ENCODE results near the gene P2RY2. TPM values are rescaled to one million over a fixed set of nuclear protein-coding genes. Genes with fewer than 3 reads are reported as not detected.

Gene P2RY2
- total RNA-seq, 2 experiments from 2014 or later, result not detected

GRCh38 chr11:73263640-73264039 lies 45.6 kb downstream of the P2RY2 start:
- TF ChIP-seq EZH2phosphoT487 (IDR thresholded peaks at IDR 0.05; ENCODE audit: borderline replicate concordance, low read depth, low read length), result no peak
- TF ChIP-seq CTCF (conservative IDR thresholded peaks at IDR 0.05; ENCODE audit: low read length), result no peak
- POLR2A ChIA-PET, result interaction anchor here (0.6 kb wide), 1 partner anchor 1418 kb away, joined by 5 read pairs; no protein-coding TSS in a partner anchor
- no TSS peak for BruUV-seq (replicated peaks)
- H3K27ac ChIP-seq (ENCODE audit: low read depth, low read length, poor library complexity, severe bottlenecking), result no peak overlapping the region
- no peak overlapping the region for H3K4me3 ChIP-seq (ENCODE audit: low read depth, low read length, poor library complexity, severe bottlenecking)
- H2AFZ ChIP-seq (ENCODE audit: low read length), result no peak overlapping the region
- H3K4me2 ChIP-seq (ENCODE audit: low read length), result no peak overlapping the region
- CTCF ChIA-PET (ENCODE audit: unreplicated experiment), result no interaction called here
- DNase-seq (ENCODE audit: low spot score), result no peak
- intact Hi-C loops (cut with micrococcal nuclease; ENCODE audit: unreplicated experiment), result no loop called here
- no peaks in the 10 kb centered on the region for H3K36me3 ChIP-seq (ENCODE audit: insufficient read depth, low read length)
- H3K9me2 ChIP-seq (ENCODE audit: insufficient read depth, low read length), result no peaks in the 10 kb centered on the region
- H4K20me1 ChIP-seq (ENCODE audit: insufficient read depth, low read length), result no peaks in the 10 kb centered on the region
- H3K9me3 ChIP-seq (ENCODE audit: low read length), result no peaks in the 10 kb centered on the region
- no peaks in the 10 kb centered on the region for H3K79me2 ChIP-seq (ENCODE audit: insufficient read depth, low read depth, low read length)
- no peaks in the 10 kb centered on the region for H3K4me1 ChIP-seq (ENCODE audit: insufficient read depth, low read length, poor library complexity, severe bottlenecking)

- Histone ChIP-seq H3K9me2 (ENCODE audit: insufficient read depth, low read length) (no peaks in the 10 kb centered on the region), H4K20me1 (ENCODE audit: insufficient read depth, low read length) (no peaks in the 10 kb centered on the region), H3K4me2 (ENCODE audit: low read length) (no peak overlapping the region), H3K36me3 (ENCODE audit: insufficient read depth, low read length) (no peaks in the 10 kb centered on the region), H3K4me3 (ENCODE audit: low read depth, low read length, poor library complexity, severe bottlenecking) (no peak overlapping the region), H3K27ac (ENCODE audit: low read depth, low read length, poor library complexity, severe bottlenecking) (no peak overlapping the region), H3K79me2 (ENCODE audit: insufficient read depth, low read depth, low read length) (no peaks in the 10 kb centered on the region), H3K4me1 (ENCODE audit: insufficient read depth, low read length, poor library complexity, severe bottlenecking) (peaks cover 9% of the 10 kb centered on the region), H2AFZ (ENCODE audit: low read length) (no peak overlapping the region), H3K9me3 (ENCODE audit: low read length) (no peaks in the 10 kb centered on the region)
- ChIA-PET POLR2A (no interaction called here), CTCF (ENCODE audit: unreplicated experiment) (no interaction called here)
- intact Hi-C loops (cut with micrococcal nuclease; ENCODE audit: unreplicated experiment), result no loop called here
- TF ChIP-seq CTCF (conservative IDR thresholded peaks at IDR 0.05; ENCODE audit: low read length) (no peak), EZH2phosphoT487 (IDR thresholded peaks at IDR 0.05; ENCODE audit: borderline replicate concordance, low read depth, low read length) (no peak)
- BruUV-seq (replicated peaks), result no TSS peak
- DNase-seq (ENCODE audit: low spot score), result no peak
These were observed 47.3 kb downstream of the P2RY2 start for GRCh38 chr11:73265278-73265810.

- no peaks in the 10 kb centered on the region for H3K79me2 ChIP-seq (ENCODE audit: insufficient read depth, low read depth, low read length)
- POLR2A ChIA-PET, result no interaction called here
- BruUV-seq (replicated peaks), result no TSS peak
These were observed 48.0 kb downstream of the P2RY2 start for GRCh38 chr11:73265853-73266645.

More at GRCh38 chr11:73265853-73266645, 48.0 kb downstream of the P2RY2 start:
- no peaks in the 10 kb centered on the region for H3K36me3 ChIP-seq (ENCODE audit: insufficient read depth, low read length)
- no peak for TF ChIP-seq EZH2phosphoT487 (IDR thresholded peaks at IDR 0.05; ENCODE audit: borderline replicate concordance, low read depth, low read length)
- TF ChIP-seq CTCF (conservative IDR thresholded peaks at IDR 0.05; ENCODE audit: low read length), result no peak
- H4K20me1 ChIP-seq (ENCODE audit: insufficient read depth, low read length), result no peaks in the 10 kb centered on the region
- intact Hi-C loops (cut with micrococcal nuclease; ENCODE audit: unreplicated experiment), result no loop called here
- no peak for DNase-seq (ENCODE audit: low spot score)
- H3K4me1 ChIP-seq (ENCODE audit: insufficient read depth, low read length, poor library complexity, severe bottlenecking), result peaks cover 15% of the 10 kb centered on the region
- CTCF ChIA-PET (ENCODE audit: unreplicated experiment), result interaction anchor here (0.5 to 0.6 kb wide), 2 partner anchors 25 to 71 kb away, joined by 3 read pairs; no protein-coding TSS in a partner anchor
- H3K9me2 ChIP-seq (ENCODE audit: insufficient read depth, low read length), result no peaks in the 10 kb centered on the region
- H3K4me3 ChIP-seq (ENCODE audit: low read depth, low read length, poor library complexity, severe bottlenecking), result no peak overlapping the region
- no peak overlapping the region for H2AFZ ChIP-seq (ENCODE audit: low read length)
- H3K27ac ChIP-seq (ENCODE audit: low read depth, low read length, poor library complexity, severe bottlenecking), result no peak overlapping the region
- no peaks in the 10 kb centered on the region for H3K9me3 ChIP-seq (ENCODE audit: low read length)
- H3K4me2 ChIP-seq (ENCODE audit: low read length), result no peak overlapping the region

Data from OCI-LY7 (cell line).